ENCODE data around the gene RSRC1. TPM values are rescaled to one million over a fixed set of nuclear protein-coding genes. Genes with fewer than 3 reads are reported as not detected.

RSRC1 gene
- total and polyA plus RNA-seq, 3 donors from 2014 or later, result 12.6 to 53.3 (median 43.8) TPM

GRCh38 chr3:158105710-158106253, 4.1 kb upstream of the RSRC1 start:
- intact Hi-C loops (cut with DNase I; ENCODE audit: low total_unique reads), result no loop called here
- H3K4me3 ChIP-seq, result peak overlapping the region; percentile 22 to 48
- WGBS, 2 donors, result 1 to 3% methylated on average over 25 to 44 of the region's 45 CpGs
- H3K36me3 ChIP-seq (ENCODE audit: low read depth, missing control alignments), result no peaks in the 10 kb centered on the region
- peaks cover 3% of the 10 kb centered on the region for H3K27me3 ChIP-seq
- H3K27ac ChIP-seq, result no peak overlapping the region
- no peaks in the 10 kb centered on the region for H3K4me1 ChIP-seq
- TF ChIP-seq POLR2A (IDR thresholded peaks at IDR 0.05), result no peak
- TF ChIP-seq, protein P1, sequence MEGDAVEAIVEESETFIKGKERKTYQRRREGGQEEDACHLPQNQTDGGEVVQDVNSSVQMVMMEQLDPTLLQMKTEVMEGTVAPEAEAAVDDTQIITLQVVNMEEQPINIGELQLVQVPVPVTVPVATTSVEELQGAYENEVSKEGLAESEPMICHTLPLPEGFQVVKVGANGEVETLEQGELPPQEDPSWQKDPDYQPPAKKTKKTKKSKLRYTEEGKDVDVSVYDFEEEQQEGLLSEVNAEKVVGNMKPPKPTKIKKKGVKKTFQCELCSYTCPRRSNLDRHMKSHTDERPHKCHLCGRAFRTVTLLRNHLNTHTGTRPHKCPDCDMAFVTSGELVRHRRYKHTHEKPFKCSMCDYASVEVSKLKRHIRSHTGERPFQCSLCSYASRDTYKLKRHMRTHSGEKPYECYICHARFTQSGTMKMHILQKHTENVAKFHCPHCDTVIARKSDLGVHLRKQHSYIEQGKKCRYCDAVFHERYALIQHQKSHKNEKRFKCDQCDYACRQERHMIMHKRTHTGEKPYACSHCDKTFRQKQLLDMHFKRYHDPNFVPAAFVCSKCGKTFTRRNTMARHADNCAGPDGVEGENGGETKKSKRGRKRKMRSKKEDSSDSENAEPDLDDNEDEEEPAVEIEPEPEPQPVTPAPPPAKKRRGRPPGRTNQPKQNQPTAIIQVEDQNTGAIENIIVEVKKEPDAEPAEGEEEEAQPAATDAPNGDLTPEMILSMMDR (IDR thresholded peaks at IDR 0.05), result no peak
- no peaks in the 10 kb centered on the region for H3K9me3 ChIP-seq
- DNase-seq, result peak; percentile 46

GRCh38 chr3:158106766-158107471, 3.0 kb upstream of the RSRC1 start:
- H3K9me3 ChIP-seq, result no peaks in the 10 kb centered on the region
- no peaks in the 10 kb centered on the region for H3K36me3 ChIP-seq (ENCODE audit: low read depth, missing control alignments)
- intact Hi-C loops (cut with DNase I; ENCODE audit: low total_unique reads), result no loop called here
- no peak overlapping the region for H3K27ac ChIP-seq
- WGBS, 2 donors, result 8 to 9% methylated on average over 26 to 37 of the region's 37 CpGs
- H3K4me1 ChIP-seq, result peaks cover 4% of the 10 kb centered on the region
- peaks cover 3% of the 10 kb centered on the region for H3K27me3 ChIP-seq
- DNase-seq, result peak; percentile 45
- peak overlapping the region; percentile 22 to 48 for H3K4me3 ChIP-seq
- no peak for TF ChIP-seq POLR2A (IDR thresholded peaks at IDR 0.05)
- TF ChIP-seq, protein P1 (IDR thresholded peaks at IDR 0.05), result no peak

GRCh38 chr3:158107605-158108444, 2.1 kb upstream of the RSRC1 start:
- Histone ChIP-seq H3K4me3 (no peak overlapping the region), H3K36me3 (ENCODE audit: low read depth, missing control alignments) (no peaks in the 10 kb centered on the region), H3K4me1 (peaks cover 5% of the 10 kb centered on the region), H3K9me3 (no peaks in the 10 kb centered on the region), H3K27ac (no peak overlapping the region), H3K27me3 (peaks cover 3% of the 10 kb centered on the region)
- DNase-seq, result no peak
- 23 to 25% methylated on average over 15 of the region's 15 CpGs for WGBS, 2 donors
- intact Hi-C loops (cut with DNase I; ENCODE audit: low total_unique reads), result no loop called here
- TF ChIP-seq, protein P1 (IDR thresholded peaks at IDR 0.05), result no peak
- no peak for TF ChIP-seq POLR2A (IDR thresholded peaks at IDR 0.05)

DNA sequence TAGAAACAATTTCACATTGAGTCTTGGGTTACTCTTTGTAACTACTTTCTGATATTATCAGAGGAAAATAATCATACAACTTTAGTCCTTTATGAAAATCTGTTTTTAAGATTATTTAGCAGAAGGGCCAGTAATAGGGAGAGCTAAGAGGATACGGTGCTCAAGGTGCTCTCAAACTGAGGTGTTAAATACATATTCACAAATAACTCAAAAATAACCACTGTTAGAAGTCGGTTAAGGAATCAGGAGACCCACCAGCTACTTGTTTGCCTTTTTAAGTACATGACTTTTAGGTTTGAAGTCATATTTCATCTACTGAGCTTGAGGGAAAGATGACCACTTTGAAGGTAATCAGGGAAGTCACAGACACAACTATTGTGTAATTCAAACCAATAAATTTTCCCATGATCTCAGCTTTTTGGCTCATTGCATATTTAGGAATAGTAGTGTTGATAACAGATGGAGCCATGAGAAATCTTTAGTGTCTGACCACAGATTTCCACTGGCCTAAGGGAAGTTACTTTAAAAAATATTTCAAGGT, 1.4 kb upstream of the RSRC1 start:
- Histone ChIP-seq H3K4me1 (peaks cover 5% of the 10 kb centered on the region), H3K36me3 (ENCODE audit: low read depth, missing control alignments) (no peaks in the 10 kb centered on the region), H3K27ac (no peak overlapping the region), H3K27me3 (peaks cover 3% of the 10 kb centered on the region), H3K9me3 (no peaks in the 10 kb centered on the region), H3K4me3 (no peak overlapping the region)
- intact Hi-C loops (cut with DNase I; ENCODE audit: low total_unique reads), result no loop called here
- DNase-seq, result no peak
- 26 to 41% methylated on average over 2 of the region's 2 CpGs for WGBS, 2 donors
- TF ChIP-seq, protein P1 (IDR thresholded peaks at IDR 0.05), result no peak
